Activated CD8-positive, alpha-beta T cell treated with anti-CD3 and anti-CD28 coated beads, Interleukin-2, amount 10 ng/mL, durations not matched to agents 7 days and 5 days (primary cell): ENCODE measurements around the gene SPATS2. TPM values are rescaled to one million over a fixed set of nuclear protein-coding genes. Genes with fewer than 3 reads are reported as not detected.
A peak's percentile ranks its signal among the peaks of the same experiment; 100 is the strongest.

Experiments used
- ATAC-seq: fragments of 150-1000 bp; cut with Tn5 transposase; one replicate; pipeline ENCODE4 v1.10.0; 2021; ENCODE audit warnings: moderate library complexity
- CTCF ChIA-PET: fragments of 350-600 bp; sonication (Branson Sonifier 250); formaldehyde crosslinking; loops from one replicate; lab custom pipeline; 2021; ENCODE audit warnings: antibody characterized with exemption; lab: Charles Lee
- POLR2A ChIA-PET: fragments of 350-600 bp; sonication (Branson Sonifier 250); formaldehyde crosslinking; loops from one replicate; lab custom pipeline; 2021; ENCODE audit warnings: antibody characterized with exemption; lab: Charles Lee
- DNase-seq: peaks from one replicate; pipeline ENCODE4 v3.0.0-alpha.2; 2020
- H3K27ac Mint-ChIP-seq: one replicate; pipeline ENCODE4 v1.8.0; 2021; ENCODE audit warnings: mild to moderate bottlenecking, mixed read lengths
- H3K27me3 Mint-ChIP-seq: one replicate; pipeline ENCODE4 v1.8.0; 2021; ENCODE audit warnings: low read depth, mixed read lengths
- H3K36me3 Mint-ChIP-seq: one replicate; pipeline ENCODE4 v1.8.0; 2021; ENCODE audit warnings: low read depth, mixed read lengths
- H3K4me1 Mint-ChIP-seq: one replicate; pipeline ENCODE4 v1.8.0; 2021; ENCODE audit warnings: low read depth, mixed read lengths
- H3K4me3 Mint-ChIP-seq: one replicate; pipeline ENCODE4 v1.8.0; 2021; ENCODE audit warnings: mild to moderate bottlenecking, mixed read lengths
- H3K9me3 Mint-ChIP-seq: one replicate; pipeline ENCODE4 v1.8.0; 2022; ENCODE audit warnings: mixed read lengths; ENCODE audit not compliant: insufficient read depth
- total RNA-seq, 2 experiments: library from RNA; stranded (reverse); gene quantifications; one replicate each; pipeline ENCODE4 v1.2.3, GENCODE V29; 2021

The SPATS2 gene
- total RNA-seq, 2 experiments from 2014 or later, result 12.9 to 13.0 TPM

DNA sequence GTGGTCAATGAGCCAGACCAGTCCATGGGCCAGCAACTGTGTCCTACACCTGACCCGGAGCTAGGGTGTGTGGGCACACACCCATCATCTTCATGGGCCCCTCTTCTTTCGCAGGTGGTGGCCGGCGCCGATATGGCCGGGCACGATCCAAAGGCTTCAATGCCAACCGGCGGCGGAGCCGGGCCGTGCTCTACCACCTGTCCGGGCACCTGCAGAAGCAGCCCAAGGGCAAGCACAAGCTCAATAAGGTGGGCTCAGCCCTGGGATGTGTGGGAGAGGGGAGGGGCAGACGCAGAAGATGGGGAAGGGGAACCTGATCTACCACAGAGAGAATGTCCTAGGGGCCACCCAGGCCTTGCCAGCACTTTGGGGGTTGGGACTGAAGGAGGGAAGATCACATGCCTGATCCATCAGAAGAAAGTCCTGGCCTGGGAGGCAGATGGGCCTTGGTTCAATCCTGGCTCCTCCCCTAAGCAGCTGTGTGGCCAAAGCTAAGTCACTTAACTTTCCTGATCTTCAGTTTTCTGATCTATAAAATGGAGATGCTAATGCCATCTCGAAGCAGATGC, 175.4 kb downstream of the SPATS2 start:
- ChIA-PET POLR2A (no interaction called here), CTCF (interaction anchor here (1.5 to 1.8 kb wide), 2 partner anchors 11 to 37 kb away, joined by 4 to 5 read pairs; no protein-coding TSS in a partner anchor)
- Mint-ChIP-seq H3K27me3 (peaks cover 30% of the 10 kb centered on the region), H3K4me1 (peaks cover 42% of the 10 kb centered on the region), H3K36me3 (no peaks in the 10 kb centered on the region), H3K9me3 (no peaks in the 10 kb centered on the region), H3K27ac (peak overlapping the region; percentile 77), H3K4me3 (peak overlapping the region; percentile 1)
- ATAC-seq, result no peak
- DNase-seq, result no peak

DNA sequence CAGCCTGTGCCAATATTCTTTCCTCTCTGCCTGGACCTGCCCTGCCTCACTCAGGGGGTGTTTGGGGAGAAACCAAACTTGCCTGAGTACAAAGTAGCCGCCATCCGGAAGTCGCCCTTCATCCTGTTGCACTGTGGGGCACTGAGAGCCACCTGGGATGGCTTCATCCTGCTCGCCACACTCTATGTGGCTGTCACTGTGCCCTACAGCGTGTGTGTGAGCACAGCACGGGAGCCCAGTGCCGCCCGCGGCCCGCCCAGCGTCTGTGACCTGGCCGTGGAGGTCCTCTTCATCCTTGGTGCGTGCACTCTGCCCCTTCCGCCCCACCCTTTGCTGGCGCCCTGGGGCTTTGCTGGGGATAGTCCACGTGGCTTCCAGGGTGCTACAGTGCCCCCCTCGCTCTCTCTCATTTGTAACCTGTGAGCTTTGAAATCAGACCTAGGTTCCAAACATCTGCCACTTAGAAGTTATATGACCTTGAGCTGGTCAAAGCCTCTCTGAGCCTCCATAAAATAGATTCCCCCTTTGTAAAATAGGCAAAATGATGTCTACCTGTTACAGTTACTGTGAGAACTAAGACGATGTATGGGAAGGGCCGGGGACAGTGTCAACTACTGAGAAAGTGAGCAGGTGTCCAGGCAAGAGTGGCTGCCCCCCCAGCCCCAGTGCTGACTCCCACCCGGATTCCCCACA, 176.1 kb downstream of the SPATS2 start:
- ChIA-PET POLR2A (no interaction called here), CTCF (interaction anchor here (1.5 to 1.8 kb wide), 2 partner anchors 11 to 37 kb away, joined by 4 to 5 read pairs; no protein-coding TSS in a partner anchor)
- Mint-ChIP-seq H3K4me1 (peaks cover 46% of the 10 kb centered on the region), H3K27ac (peak overlapping the region; percentile 77), H3K36me3 (no peaks in the 10 kb centered on the region), H3K4me3 (peak overlapping the region; percentile 1), H3K9me3 (no peaks in the 10 kb centered on the region), H3K27me3 (peaks cover 28% of the 10 kb centered on the region)
- ATAC-seq (no peak), DNase-seq (no peak)

DNA sequence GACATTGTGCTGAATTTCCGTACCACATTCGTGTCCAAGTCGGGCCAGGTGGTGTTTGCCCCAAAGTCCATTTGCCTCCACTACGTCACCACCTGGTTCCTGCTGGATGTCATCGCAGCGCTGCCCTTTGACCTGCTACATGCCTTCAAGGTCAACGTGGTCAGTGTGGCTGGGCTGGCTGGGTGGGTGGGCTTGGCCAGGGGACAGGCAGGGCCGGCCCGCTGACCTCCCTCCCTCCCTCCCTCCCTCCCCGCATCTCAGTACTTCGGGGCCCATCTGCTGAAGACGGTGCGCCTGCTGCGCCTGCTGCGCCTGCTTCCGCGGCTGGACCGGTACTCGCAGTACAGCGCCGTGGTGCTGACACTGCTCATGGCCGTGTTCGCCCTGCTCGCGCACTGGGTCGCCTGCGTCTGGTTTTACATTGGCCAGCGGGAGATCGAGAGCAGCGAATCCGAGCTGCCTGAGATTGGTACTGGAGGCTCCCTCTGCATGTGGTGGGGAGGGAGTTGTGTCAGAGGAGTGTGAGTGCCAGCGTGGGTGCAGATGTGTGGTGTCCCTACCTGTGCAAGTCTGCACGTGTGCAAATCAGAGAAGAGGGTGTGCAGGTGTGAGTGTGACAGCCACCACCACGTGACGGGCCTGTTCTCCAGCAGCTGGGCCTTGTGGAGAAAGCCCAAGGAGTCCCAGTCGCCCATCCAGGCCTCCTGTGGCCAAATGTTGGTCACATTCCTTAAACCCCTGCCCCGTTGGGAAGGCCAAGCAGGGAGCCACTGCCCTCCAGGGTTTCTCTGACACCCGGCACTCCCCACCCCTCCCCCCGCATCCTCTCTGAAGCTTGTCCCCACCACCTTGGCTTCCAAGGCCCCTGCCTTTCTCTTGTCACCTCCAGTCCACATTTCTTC, 176.9 kb downstream of the SPATS2 start:
- peaks cover 28% of the 10 kb centered on the region for H3K27me3 Mint-ChIP-seq
- H3K9me3 Mint-ChIP-seq, result no peaks in the 10 kb centered on the region
- ChIA-PET CTCF (interaction anchor here (1.0 to 1.8 kb wide), 3 partner anchors 10 to 187 kb away, joined by 3 to 5 read pairs (median 4); no protein-coding TSS in a partner anchor), POLR2A (no interaction called here)
- H3K4me1 Mint-ChIP-seq, result peaks cover 51% of the 10 kb centered on the region
- no peak overlapping the region for H3K27ac Mint-ChIP-seq
- no peaks in the 10 kb centered on the region for H3K36me3 Mint-ChIP-seq
- ATAC-seq (no peak), DNase-seq (no peak)
- H3K4me3 Mint-ChIP-seq, result no peak overlapping the region

DNA sequence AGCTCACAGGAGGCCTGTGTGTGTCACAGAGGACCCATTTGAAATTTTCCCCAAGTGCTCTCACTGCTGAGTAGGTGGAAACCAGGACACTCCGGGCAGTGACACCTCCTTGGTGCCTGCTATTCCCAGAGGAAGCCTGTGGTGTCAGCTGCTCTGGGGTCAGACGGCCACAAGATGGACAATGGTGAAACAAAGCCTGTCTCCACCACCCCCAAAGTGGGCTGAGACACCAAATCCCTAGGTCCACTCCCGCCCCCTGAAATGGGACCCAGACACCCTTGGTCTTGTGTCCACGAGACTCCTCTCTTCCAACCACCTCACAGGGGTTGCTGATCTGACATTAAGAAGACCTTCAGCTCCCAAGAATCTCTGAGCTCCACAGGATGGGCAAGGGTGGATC, 178.6 kb downstream of the SPATS2 start:
- ChIA-PET CTCF (interaction anchor here (1.0 kb wide), 1 partner anchor 198 kb away, joined by 3 read pairs; no protein-coding TSS in a partner anchor), POLR2A (interaction anchor here (0.6 kb wide), 1 partner anchor 9 kb away, joined by 3 read pairs; no protein-coding TSS in a partner anchor)
- Mint-ChIP-seq H3K4me3 (no peak overlapping the region), H3K27me3 (peaks cover 19% of the 10 kb centered on the region), H3K9me3 (no peaks in the 10 kb centered on the region), H3K36me3 (no peaks in the 10 kb centered on the region), H3K4me1 (peaks cover 44% of the 10 kb centered on the region), H3K27ac (no peak overlapping the region)
- DNase-seq (no peak), ATAC-seq (no peak)

DNA sequence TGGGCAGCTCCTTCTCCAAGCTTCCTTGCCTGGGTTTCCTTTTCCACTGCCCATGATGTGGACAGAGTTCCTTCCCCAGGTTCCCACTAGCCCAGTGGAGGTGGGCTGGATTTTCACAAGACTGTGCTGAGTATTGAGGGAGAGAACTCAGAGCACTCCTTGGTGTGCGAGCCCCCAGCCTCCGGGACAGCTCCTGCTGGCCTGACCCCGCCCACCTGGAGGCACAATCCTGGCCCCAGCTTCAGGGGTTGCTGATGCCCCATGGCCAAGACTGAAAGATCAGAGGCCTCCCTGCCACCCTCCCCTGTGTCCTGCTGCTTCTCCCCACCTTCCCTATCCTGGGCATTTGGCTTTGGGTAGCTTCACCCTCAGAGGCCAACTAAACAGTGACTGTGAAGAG, 179.2 kb downstream of the SPATS2 start:
- Mint-ChIP-seq H3K36me3 (no peaks in the 10 kb centered on the region), H3K4me1 (peaks cover 40% of the 10 kb centered on the region), H3K27me3 (peaks cover 13% of the 10 kb centered on the region), H3K4me3 (no peak overlapping the region), H3K9me3 (no peaks in the 10 kb centered on the region), H3K27ac (no peak overlapping the region)
- ChIA-PET CTCF (interaction anchor here (1.0 kb wide), 1 partner anchor 199 kb away, joined by 3 read pairs; no protein-coding TSS in a partner anchor), POLR2A (interaction anchor here (0.6 kb wide), 1 partner anchor 10 kb away, joined by 3 read pairs; no protein-coding TSS in a partner anchor)
- ATAC-seq, result no peak
- DNase-seq, result no peak

DNA sequence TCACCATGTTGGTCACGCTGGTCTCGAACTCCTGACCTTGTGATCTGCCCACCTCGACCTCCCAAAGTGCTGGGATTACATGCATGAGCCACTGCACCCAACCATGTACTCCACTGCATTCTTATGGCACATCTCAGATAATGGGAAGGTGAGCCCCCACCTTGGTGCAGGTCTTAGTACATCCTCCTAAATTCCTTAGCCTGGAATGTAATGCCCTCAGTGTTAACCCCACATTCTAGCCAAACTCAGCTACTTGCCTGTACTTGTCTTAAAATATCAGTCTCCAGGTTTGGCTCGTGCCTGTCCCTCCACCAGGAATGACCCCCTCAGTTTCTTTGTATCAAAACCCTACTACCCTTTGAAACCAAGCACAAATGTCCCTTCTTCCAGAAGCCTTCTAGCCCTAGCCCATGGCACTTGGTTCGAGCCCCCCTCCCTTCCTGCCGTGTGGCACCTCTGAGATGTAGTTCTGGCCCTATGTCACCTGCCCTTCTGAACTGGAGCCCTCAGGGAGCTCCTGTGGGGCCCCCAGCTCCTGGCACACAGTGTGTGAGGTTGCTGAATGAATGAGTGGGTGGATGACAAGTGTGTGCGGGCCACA, 179.9 kb downstream of the SPATS2 start:
- Mint-ChIP-seq H3K4me3 (no peak overlapping the region), H3K27me3 (peaks cover 13% of the 10 kb centered on the region), H3K36me3 (no peaks in the 10 kb centered on the region), H3K27ac (peak overlapping the region; percentile 11), H3K9me3 (no peaks in the 10 kb centered on the region), H3K4me1 (peaks cover 38% of the 10 kb centered on the region)
- DNase-seq, result no peak
- ATAC-seq, result no peak
- ChIA-PET POLR2A (interaction anchor here (1.4 kb wide), 1 partner anchor 20 kb away, joined by 4 read pairs; the partner anchor contains the start of gene MCRS1), CTCF (no interaction called here)

DNA sequence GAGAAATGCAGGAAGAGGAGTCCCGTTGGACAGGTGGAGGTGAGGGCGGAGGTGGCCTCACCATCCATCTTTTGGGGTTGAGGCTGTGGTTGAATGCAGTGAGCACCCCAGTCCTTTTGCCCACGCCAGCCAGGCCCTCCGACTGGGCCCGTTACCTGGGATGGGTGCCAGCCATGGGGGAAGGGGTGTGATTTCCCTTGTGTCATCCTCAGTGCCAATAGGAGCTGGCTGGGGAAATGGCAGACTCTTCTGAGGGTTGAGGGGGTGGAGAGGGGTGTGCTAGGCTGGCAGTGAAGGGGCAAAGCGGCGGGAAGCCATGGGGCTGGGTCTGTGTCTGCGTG, 181.2 kb downstream of the SPATS2 start:
- Mint-ChIP-seq H3K9me3 (no peaks in the 10 kb centered on the region), H3K27me3 (peaks cover 13% of the 10 kb centered on the region), H3K27ac (peak overlapping the region; percentile 72), H3K36me3 (no peaks in the 10 kb centered on the region), H3K4me3 (peak overlapping the region; percentile 73), H3K4me1 (peaks cover 28% of the 10 kb centered on the region)
- DNase-seq (no peak), ATAC-seq (no peak)
- POLR2A ChIA-PET, result interaction anchor here (0.7 kb wide), 1 partner anchor 729 kb away, joined by 3 read pairs; no protein-coding TSS in a partner anchor
- CTCF ChIA-PET, result interaction anchor here (0.8 to 0.9 kb wide), 2 partner anchors 35 to 190 kb away, joined by 3 read pairs; no protein-coding TSS in a partner anchor

DNA sequence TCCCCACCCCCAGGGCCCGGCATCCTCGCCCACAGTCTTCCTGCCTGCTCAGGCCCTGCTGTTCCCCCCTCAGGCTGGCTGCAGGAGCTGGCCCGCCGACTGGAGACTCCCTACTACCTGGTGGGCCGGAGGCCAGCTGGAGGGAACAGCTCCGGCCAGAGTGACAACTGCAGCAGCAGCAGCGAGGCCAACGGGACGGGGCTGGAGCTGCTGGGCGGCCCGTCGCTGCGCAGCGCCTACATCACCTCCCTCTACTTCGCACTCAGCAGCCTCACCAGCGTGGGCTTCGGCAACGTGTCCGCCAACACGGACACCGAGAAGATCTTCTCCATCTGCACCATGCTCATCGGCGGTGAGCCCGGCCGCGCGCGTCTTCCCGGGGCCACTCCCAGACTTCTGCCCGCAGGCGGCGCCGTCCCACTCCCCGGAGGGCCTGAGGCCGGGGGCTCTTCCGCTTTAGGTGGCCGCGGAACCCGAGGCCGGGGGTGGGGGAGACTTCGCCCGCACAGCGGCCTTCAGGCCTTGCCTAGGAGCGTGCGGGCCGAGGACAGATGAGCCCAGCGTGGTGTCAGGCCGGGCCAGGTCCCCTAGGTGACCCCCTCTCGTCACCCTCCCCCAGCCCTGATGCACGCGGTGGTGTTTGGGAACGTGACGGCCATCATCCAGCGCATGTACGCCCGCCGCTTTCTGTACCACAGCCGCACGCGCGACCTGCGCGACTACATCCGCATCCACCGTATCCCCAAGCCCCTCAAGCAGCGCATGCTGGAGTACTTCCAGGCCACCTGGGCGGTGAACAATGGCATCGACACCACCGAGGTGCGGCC, 181.8 kb downstream of the SPATS2 start:
- peaks cover 13% of the 10 kb centered on the region for H3K27me3 Mint-ChIP-seq
- H3K9me3 Mint-ChIP-seq, result no peaks in the 10 kb centered on the region
- H3K36me3 Mint-ChIP-seq, result no peaks in the 10 kb centered on the region
- ChIA-PET CTCF (interaction anchor here (0.7 to 2.0 kb wide), 4 partner anchors 12 to 191 kb away, joined by 3 to 6 read pairs (median 3); no protein-coding TSS in a partner anchor), POLR2A (interaction anchor here (0.7 to 0.8 kb wide), 2 partner anchors 192 to 729 kb away, joined by 3 read pairs; partner anchors contain the start of gene TMBIM6)
- peak overlapping the region; percentile 79 for H3K27ac Mint-ChIP-seq
- peak overlapping the region; percentile 73 for H3K4me3 Mint-ChIP-seq
- peaks cover 28% of the 10 kb centered on the region for H3K4me1 Mint-ChIP-seq
- DNase-seq, result peak; percentile 38
- peak; percentile 57 for ATAC-seq

DNA sequence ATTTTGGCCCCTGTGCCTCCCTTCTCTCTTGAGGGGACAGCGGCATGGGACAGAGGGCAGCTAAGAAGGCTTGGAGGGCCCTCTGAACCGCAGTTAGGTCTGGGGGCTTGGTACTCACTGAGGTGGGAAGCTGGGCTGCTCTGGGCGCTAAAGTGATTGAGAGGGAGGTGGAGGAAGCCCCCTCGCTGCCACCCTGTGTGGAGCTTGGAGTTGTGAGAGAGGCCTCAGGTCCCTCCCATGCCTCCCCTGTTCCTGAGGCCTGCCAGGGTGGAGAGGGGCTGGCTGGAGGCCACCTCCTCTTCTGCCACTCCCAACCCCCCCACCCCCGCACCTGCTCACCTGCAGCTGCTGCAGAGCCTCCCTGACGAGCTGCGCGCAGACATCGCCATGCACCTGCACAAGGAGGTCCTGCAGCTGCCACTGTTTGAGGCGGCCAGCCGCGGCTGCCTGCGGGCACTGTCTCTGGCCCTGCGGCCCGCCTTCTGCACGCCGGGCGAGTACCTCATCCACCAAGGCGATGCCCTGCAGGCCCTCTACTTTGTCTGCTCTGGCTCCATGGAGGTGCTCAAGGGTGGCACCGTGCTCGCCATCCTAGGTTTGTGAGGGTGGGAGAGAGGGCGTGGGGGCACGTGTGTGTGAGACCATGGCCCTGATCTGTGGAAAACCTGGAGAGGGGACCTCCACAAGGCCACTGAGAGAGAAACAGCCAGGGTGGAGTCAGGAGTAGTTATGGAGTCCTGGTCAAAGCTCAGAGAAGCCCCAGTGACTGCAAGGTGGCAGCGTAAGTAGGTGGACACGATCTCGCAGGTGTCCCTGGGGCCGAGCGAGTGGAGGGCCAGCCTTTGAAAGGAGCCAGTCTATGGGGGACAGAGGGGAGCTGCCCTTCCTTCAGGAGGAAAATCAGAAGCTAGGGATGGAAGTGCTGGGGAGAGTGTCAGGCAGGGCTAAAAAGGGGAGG, 182.8 kb downstream of the SPATS2 start:
- Mint-ChIP-seq H3K4me3 (peak overlapping the region; percentile 73), H3K27me3 (peaks cover 13% of the 10 kb centered on the region), H3K4me1 (peaks cover 24% of the 10 kb centered on the region), H3K36me3 (no peaks in the 10 kb centered on the region), H3K27ac (peak overlapping the region; percentile 17), H3K9me3 (no peaks in the 10 kb centered on the region)
- DNase-seq (no peak), ATAC-seq (no peak)
- CTCF ChIA-PET, result interaction anchor here (1.0 to 2.0 kb wide), 5 partner anchors 18 to 191 kb away, joined by 3 to 6 read pairs (median 6); partner anchors contain the start of genes MCRS1 and PRPF40B
- POLR2A ChIA-PET, result interaction anchor here (0.5 to 1.5 kb wide), 4 partner anchors 17 to 698 kb away, joined by 3 to 6 read pairs (median 3); partner anchors contain the start of genes DDX23, SPATS2 and TMBIM6
